Measurements from ENCODE around the gene KRTAP10-9.

DNA sequence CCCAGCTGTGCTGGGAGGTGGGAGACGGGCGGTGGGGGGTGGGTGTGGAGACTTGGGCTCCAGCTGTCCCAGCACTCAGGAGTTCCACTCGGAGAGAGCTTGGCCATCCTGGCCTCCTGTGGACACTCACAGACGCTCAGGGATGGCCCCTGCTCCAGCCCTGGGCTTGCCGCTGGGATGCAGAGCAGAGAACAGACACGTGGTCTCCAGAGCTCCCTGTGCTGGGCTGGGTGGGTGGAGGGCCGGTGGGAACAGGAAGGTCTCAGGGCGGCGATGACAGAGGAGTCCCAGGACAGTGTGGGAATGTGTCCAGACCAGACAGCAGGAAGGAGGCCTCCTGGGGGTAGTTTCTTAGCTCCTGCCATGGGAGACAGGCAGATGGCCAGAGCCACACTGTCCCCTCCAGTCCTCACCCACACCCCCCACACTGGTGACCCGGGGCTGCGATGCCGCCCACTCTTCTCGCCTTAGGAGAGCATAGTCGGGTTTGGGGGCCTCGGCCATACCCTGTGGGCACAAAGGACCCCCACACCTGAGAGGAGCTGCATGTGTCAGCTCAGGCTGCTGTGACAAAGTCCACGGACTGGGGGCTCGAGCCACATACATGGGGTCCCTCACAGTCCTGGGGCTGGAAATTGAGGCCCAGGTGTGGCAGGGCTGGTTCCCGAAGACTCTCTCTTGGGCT is 2.0 kb downstream of the KRTAP10-9 start:
- TF ChIP-seq, protein P1, sequence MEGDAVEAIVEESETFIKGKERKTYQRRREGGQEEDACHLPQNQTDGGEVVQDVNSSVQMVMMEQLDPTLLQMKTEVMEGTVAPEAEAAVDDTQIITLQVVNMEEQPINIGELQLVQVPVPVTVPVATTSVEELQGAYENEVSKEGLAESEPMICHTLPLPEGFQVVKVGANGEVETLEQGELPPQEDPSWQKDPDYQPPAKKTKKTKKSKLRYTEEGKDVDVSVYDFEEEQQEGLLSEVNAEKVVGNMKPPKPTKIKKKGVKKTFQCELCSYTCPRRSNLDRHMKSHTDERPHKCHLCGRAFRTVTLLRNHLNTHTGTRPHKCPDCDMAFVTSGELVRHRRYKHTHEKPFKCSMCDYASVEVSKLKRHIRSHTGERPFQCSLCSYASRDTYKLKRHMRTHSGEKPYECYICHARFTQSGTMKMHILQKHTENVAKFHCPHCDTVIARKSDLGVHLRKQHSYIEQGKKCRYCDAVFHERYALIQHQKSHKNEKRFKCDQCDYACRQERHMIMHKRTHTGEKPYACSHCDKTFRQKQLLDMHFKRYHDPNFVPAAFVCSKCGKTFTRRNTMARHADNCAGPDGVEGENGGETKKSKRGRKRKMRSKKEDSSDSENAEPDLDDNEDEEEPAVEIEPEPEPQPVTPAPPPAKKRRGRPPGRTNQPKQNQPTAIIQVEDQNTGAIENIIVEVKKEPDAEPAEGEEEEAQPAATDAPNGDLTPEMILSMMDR (conservative IDR thresholded peaks at IDR 0.05) = no peak
- TF ChIP-seq ZFX (IDR thresholded peaks at IDR 0.05) = no peak
